Hematopoietic multipotent progenitor cell treated with erythropoietin and hydrocortisone succinate and interleukin-3 and kit ligand, for 15 days (in vitro differentiated cells): Measurements from ENCODE around the gene SLC26A11.
"Not testable (repeated sequence)": the region's sequence is repeated elsewhere in the genome, so short reads cannot be mapped to it uniquely, and the experiment has no call there.

Experiments used
- DNase-seq: peaks from one replicate; pipeline ENCODE4 v3.0.0-alpha.2; 2015; ENCODE audit warnings: low spot score

SLC26A11 gene

GRCh38 chr17:80260791-80261158 is 40.5 kb downstream of the SLC26A11 start, which contains the start of gene RNF213:
TSS of gene RNF213 (plus strand) at chr17:80260852. CDS start at chr17:80263682, 2,830 bp downstream.
- peak; percentile 64 for DNase-seq

GRCh38 chr17:80261159-80261894 is 41.1 kb downstream of the SLC26A11 start:
- peak; percentile 44 for DNase-seq

GRCh38 chr17:80261895-80262279 is 41.7 kb downstream of the SLC26A11 start:
- no peak for DNase-seq

GRCh38 chr17:80262291-80262690 is 42.1 kb downstream of the SLC26A11 start:
- peak; percentile 21 for DNase-seq

GRCh38 chr17:80262775-80263244 is 42.6 kb downstream of the SLC26A11 start:
- no peak for DNase-seq

GRCh38 chr17:80263253-80264204 is 43.3 kb downstream of the SLC26A11 start:
- peak; percentile 81 for DNase-seq

- DNase-seq: no peak
Measured at GRCh38 chr17:80264205-80265075, 44.2 kb downstream of the SLC26A11 start.

GRCh38 chr17:80265205-80266068 is 45.2 kb downstream of the SLC26A11 start:
- DNase-seq: no peak

GRCh38 chr17:80267391-80267790 is 47.2 kb downstream of the SLC26A11 start:
- no peak for DNase-seq

GRCh38 chr17:80268427-80268826 is 48.2 kb downstream of the SLC26A11 start:
- no peak for DNase-seq

GRCh38 chr17:80269405-80269807 is 49.2 kb downstream of the SLC26A11 start:
- no peak for DNase-seq

GRCh38 chr17:80270104-80270503 is 49.9 kb downstream of the SLC26A11 start:
- DNase-seq: no peak

- peak; percentile 53 for DNase-seq
Measured at GRCh38 chr17:80270836-80271235, 50.6 kb downstream of the SLC26A11 start.

- DNase-seq: no peak
Measured at GRCh38 chr17:80272366-80272765, 52.1 kb downstream of the SLC26A11 start.

- no peak for DNase-seq
Measured at GRCh38 chr17:80274331-80274730, 54.1 kb downstream of the SLC26A11 start.

GRCh38 chr17:80274871-80275449 is 54.7 kb downstream of the SLC26A11 start:
- DNase-seq: no peak

GRCh38 chr17:80275857-80276256 is 55.6 kb downstream of the SLC26A11 start:
- not testable (repeated sequence) for DNase-seq

GRCh38 chr17:80277751-80278671 is 57.8 kb downstream of the SLC26A11 start:
- DNase-seq: no peak

GRCh38 chr17:80279895-80280294 is 59.7 kb downstream of the SLC26A11 start:
- no peak for DNase-seq
